Stimulated activated naive CD4-positive, alpha-beta T cell (primary cell): ENCODE results near the gene AHNAK.
"Not testable (repeated sequence)": the region's sequence is repeated elsewhere in the genome, so short reads cannot be mapped to it uniquely, and the experiment has no call there.

Source experiments
- DNase-seq, 6 experiments: peaks; one replicate each; lab custom pipeline; 2025; lab: John Stamatoyannopoulos, UW

The AHNAK gene, protein sequence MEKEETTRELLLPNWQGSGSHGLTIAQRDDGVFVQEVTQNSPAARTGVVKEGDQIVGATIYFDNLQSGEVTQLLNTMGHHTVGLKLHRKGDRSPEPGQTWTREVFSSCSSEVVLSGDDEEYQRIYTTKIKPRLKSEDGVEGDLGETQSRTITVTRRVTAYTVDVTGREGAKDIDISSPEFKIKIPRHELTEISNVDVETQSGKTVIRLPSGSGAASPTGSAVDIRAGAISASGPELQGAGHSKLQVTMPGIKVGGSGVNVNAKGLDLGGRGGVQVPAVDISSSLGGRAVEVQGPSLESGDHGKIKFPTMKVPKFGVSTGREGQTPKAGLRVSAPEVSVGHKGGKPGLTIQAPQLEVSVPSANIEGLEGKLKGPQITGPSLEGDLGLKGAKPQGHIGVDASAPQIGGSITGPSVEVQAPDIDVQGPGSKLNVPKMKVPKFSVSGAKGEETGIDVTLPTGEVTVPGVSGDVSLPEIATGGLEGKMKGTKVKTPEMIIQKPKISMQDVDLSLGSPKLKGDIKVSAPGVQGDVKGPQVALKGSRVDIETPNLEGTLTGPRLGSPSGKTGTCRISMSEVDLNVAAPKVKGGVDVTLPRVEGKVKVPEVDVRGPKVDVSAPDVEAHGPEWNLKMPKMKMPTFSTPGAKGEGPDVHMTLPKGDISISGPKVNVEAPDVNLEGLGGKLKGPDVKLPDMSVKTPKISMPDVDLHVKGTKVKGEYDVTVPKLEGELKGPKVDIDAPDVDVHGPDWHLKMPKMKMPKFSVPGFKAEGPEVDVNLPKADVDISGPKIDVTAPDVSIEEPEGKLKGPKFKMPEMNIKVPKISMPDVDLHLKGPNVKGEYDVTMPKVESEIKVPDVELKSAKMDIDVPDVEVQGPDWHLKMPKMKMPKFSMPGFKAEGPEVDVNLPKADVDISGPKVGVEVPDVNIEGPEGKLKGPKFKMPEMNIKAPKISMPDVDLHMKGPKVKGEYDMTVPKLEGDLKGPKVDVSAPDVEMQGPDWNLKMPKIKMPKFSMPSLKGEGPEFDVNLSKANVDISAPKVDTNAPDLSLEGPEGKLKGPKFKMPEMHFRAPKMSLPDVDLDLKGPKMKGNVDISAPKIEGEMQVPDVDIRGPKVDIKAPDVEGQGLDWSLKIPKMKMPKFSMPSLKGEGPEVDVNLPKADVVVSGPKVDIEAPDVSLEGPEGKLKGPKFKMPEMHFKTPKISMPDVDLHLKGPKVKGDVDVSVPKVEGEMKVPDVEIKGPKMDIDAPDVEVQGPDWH (N-terminal part only)

DNA sequence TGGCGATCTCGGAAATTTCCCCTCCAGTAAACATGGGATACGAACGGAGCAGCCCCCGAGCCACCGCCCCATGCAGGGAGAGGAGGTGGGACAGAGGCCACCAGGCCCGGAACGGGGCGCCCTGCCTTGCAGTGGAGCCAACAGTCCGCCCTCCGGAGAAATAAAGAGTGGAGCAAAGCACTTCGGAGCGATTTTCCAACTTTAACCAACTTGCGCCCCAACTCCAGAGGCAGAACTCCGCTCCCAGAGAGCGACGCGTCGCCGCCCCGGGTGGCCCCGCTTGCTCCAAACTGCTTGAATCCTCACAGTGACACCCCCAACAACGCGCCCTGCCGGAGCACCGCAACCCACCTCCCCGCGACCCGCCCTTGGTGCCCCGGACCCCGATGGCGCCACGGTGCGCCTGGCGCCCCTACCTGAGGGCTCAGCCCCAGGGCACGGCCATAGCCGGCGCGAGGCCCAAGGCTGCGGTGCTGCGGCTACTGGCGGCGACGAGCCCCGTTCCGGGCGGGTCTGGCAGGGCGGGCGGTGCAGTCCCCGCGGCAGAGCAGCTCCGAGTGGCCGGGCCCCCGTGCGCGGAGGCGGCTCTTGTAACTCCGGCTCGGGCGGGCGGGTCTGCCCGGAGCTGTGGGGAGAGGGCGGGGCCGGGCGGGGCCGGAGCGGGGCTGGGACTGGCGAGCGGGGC is at the start of gene AHNAK:
Gene AHNAK (minus strand): TSS at position 563 of the 685 bp plus-strand sequence. CDS start 10,708 bp downstream, outside the sequence.
- DNase-seq = peak in 5 of 6 experiments; percentile 50 to 65 (median 61)

DNA sequence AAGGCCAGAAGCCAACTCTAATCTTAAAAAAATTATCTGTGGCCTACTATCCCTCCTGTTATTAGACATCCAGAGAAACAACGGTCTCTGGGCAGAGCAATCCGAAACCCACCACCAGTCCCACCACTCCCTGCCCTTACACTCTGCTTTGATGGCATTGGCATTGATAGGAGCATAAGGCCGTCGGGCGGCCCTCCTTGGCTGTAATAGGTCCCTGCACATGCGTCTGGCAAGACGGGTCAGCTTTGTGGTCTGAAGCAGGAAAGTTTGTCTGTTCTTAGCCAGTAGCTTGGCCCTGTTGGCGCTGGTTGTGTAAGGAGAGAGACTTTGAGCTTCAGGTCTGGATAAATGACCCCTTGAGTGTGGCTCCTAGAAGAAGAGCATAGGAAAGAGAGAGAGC is 48.5 kb upstream of the AHNAK start:
- no peak for DNase-seq

DNA sequence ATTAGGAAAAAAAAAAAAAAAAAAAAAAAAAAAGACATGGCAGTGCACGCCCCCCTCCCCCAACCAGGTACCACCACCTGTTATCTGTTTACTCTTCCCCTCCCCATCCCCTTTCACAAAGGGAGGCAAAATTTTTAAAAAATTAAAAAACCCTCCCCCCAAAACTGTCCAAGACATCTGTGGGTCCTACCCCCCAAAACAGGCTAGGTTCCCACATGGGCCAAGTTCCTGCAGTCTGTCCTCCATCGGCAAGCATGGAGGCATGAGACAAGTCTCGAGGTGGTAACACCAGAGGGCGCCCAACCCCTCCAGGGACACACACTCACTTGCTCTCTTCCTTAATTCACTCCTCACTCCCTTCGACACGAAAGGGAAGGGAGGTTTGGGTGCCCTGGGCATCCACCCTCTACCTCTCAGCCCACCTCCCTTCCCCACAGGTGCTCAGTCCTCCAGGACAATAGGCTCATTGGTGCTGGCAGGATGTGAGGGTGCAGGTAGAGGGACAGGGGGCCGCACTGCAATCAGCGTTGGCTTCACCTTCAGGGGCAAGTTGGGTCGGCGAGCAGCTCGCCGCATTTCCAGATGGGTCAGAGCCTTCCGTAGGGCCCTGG is 46.9 kb upstream of the AHNAK start:
- DNase-seq = peak; percentile 52 to 76 (median 65)

DNA sequence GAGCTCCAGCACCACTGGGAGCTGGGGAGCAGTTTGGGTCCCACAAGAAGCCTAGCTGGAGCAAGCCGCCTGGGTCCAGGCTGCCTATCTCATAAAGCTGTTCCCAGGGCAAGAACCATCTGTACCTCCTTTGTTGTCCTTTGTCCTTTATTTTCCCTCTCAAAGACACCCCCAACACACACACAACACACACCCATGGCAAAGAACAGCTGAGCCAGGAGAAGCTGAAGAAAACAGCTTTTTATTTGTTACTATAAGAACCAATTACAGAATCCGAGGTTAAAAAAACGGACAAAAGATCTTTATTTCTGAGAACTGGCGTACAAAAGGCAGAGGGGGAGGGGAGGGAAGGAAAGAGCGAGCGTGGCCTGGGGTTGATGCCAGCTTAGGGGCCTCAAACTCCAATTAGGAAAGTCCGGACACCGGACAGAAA is 46.4 kb upstream of the AHNAK start:
- DNase-seq = no peak

DNA sequence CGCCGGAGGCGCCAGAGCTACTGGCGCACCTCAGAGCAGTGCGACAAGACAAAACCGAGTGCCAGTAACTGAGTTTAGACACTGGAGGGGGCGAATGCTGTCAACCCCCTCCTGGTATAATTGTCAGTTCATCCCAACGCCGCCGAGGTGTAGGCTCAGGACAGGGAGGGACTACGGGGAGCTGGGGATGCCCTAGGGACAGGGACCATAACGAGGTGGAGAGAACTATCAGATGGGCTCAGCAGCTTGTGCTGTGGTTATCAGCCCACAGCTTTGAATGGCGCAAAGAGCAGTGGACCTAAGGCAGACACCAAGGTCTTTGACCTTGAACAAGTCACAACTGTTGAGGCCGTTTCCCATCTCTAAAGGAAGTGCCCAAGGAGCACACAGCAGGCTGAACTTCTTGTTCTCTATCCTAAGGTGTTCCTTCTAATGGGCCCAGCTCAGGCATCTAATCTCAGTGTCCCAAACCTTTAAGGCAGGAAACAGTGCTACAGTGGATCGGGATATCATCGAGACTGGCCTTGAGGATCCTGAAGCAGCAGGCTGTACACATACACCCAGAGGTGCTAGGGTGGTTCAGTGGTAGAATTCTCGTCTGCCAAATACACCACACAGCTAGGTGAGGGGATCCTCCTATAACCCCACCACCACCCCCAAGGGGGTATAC is 45.7 kb upstream of the AHNAK start:
- no peak for DNase-seq

DNA sequence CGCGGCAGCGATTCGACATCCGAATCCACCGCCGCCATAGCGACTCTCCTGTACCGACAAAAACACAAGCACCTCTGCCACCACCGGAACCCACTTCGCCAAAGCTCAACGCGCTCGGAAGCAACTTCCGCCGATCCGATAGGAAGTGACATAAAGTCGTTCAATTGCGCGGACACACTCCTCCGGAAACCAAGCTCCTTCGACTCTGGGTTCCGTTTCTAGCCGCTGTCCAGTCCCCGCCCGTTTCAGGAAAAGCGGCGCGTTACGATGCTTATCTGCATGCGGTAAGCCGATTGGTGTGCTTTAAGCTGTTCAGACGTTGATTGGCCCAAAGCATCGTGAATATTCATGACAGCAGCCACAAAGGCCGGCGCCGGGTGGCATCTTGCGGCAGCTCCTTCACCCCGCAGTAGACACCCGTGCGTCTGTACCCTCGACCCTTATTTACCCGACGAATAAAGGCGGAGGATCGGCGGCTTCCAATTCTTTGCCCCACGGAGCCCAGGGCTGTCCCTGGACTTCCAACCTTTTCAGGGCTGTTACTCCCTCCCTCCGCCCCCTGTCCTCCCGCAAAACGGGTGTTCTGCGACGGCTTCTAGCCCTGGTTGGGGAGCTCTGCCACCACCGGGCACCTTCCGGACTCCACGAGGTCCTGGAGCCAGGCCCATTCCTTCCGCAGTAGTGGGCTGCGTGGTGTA is 45.0 kb upstream of the AHNAK start, which contains the start of gene TUT1:
Gene TUT1 (minus strand): TSS at position 76 of the 698 bp plus-strand sequence. CDS start 38 bp downstream, at position 38.
- peak; percentile 90 to 98 (median 96) for DNase-seq

DNA sequence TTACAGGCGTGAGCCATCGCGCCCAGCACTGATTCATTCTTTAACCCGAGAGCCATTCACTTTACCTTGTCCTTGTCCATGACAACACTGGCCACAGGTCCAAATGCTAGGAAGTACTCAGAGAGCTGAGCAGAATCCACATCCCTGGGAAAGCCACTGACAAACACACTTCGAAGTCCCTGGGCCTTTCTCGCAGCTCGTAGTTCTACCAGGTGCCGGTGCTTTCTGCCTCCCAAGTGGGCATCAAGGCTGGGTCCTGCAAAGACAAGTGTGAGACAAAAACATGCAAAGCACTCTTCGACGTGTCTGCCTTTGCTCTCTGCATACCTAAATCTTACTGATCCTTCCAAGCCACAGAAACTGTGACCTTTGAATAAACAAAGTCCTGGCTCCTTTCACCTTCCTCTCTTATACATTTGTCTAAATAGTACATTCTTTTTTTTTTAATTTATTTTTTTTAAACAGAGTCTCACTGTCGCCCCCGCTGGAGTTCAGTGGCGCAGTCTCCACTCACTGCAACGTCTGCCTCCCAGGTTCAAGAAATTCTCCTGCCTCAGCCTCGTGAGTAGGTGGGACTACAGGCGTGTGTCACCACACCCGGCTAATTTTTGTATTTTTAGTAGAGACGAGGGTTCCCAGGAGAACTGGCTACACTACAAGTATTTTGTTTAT is 42.5 kb upstream of the AHNAK start:
- DNase-seq = no peak

DNA sequence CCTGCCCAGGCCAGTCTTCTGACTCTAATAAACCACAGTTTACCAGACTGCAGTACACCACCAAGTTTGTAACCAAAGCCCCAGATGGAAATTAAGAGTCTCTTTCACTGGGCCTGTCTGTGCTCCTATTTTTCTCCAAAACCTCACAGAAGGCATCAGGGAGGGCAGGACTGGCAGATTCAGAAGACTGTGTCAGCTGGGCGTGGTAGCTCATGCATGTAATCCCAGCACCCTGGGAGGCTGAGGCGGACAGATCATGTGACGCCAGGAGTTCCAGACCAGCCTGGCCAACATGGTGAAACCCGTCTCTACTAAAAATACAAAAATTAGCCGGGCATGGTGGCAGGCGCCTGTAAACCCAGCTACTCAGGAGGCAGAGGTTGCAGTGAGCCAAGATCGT is 38.8 kb upstream of the AHNAK start:
- DNase-seq = not testable (repeated sequence)

DNA sequence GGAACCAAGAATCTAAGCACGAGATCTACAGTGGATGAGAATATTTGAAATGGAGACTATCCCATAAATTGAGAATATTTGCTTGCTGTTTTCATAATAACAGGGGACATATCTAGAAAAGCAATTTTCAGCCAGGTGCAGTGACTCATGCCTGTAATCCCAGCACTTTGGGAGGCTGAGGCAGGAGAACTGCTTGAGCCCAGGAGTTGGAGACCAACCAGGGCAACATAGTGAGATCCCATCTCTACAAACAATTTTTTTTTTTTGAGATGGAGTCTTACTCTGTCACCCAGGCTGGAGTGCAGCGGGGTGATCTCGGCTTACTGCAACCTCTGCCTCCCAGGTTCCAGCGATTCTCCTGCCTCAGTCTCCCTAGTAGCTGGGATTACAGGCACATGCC is 35.1 kb upstream of the AHNAK start:
- not testable (repeated sequence) for DNase-seq

DNA sequence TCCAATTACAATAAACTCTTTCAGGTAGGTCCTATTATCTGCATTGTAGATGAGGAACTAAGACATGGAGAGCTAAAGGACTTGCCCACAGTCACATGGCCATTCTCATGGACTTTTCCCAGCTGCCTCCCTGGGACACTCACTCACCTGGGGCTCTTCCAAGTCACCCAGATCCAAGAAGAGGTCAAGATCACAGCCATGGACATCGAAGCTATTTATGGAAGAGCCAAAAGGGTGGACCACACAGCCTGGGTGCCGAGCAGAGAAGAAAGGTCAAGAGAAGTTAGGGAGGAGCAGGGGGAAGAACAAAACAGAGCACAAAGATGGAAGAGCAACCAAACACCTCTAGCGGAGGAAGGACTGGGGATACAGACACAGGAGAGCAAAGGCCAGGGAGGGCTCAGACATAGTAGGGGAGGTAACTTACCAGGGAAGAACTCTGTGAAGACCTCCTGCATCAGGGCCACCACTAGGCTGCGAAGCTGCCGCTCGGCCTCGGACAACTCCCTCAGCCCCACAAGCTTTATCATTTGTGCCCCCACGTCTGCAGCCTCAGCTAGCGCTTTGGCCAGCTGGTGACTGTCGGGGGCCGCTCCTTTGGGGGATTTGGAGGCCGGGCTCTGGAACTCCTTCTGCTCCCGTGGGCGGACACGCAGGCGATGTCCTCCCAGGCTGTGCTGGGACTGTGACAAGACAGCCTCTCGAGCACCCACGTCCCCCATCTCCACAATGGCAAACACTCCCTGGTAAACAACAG is 34.5 kb upstream of the AHNAK start:
- DNase-seq = no peak

DNA sequence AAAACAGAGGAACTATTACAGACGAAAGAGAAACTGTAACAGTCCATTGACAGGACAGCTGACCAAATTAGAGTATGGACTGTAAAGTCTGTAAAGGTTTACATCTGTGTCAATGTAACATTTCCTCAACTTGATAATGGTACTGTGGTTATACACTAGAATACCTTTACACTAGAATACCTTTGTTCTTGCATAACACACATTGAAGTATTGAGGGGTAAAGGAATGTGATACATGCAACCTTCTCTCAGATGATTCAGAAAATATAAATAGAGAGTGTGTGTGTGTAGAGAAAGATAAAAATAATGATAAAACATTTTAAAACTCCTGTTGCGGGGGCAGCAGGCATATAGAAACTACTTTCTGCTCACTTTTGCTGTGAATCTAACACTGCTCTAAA is 32.6 kb upstream of the AHNAK start:
- DNase-seq = no peak

DNA sequence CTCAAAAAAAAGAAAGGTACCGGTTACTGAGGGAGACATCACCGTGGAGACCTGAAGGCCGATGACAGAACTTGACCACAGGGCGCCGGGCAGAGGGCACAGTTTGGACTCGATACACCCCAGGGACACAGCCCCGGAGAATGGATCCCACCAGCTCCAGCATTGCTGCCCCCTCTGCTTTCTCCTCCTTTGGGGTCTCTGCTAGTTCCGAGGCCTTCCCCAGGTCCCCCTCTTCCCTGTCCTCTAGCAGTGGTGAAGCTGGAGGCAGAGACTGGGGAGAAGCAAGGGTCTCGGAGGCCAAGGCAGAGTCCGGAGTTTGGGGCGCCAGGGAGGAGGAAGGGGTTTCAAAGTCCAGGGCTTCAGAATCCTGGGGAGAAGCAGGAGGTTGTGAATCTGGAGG is 31.9 kb upstream of the AHNAK start:
- DNase-seq = no peak

DNA sequence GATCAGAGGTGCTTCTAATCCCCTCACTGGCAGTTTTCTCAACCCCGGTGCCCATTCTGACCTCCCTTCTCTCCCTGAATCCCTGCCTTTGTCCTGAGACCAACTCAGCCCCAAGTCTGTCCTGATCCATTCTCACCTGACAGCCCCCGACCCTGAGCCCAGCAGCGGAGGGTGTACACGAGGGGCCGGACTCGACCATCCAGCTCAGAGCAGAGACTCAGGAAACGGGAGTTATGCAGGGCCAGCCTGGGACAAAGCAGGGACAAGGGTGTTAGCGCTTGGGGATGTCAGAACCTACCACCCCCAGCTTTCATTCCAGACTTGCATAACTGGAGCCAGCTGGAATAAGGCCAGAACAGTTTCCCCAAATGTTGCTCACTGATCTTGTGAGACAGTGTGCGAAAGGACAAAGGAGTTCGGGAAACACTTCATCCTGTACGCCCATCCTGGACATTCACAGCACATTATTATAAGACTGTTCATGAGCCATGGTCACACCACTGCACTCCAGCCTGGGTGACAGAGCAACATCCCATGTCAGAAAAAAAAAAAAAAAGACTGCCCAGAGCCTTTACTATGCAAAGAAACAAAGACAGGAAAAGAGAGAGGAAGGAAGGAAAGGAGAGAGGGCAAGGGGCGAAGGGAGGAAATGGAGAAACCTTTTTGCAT is 30.6 kb upstream of the AHNAK start:
- no peak for DNase-seq

DNA sequence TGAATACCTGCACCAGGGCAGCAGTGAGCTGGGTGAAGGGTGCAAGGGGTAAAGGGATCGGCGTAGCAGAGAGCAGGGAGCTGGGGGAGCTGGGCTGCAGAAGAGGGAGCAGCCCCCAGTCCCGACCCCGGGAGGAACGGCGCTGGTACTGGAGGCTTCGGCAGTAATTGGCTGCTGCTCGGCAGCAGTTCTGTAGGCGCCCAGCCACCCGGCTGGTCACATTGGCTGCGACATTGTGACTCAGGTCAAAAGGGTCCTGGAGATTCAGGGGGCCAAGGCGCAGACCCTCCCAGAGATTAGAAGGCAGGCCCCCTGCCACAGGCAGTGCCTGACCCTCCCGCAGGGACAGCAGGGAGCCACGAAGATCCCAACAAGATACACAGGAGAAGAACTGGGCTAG is 29.2 kb upstream of the AHNAK start:
- no peak for DNase-seq

DNA sequence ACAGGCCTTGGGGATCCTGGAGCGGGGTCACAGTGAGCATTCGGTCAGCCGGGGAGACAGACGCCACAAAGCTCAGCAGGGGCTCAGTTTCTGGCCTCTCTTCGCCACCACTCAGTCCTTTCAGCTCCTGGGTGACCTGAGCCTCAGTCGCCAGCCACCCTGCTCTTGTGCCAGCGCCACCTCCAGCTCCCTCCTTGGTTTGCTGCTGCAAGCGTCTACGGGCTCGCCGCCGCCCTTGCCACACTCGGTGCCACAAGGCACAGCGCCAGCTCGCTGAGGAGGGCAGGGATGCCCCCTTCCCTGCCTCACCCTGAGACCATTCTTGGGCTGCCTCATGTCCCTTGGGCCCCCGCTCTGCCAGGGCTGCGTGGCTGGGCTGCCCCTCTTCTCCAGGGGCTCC is 28.6 kb upstream of the AHNAK start:
- DNase-seq = no peak

DNA sequence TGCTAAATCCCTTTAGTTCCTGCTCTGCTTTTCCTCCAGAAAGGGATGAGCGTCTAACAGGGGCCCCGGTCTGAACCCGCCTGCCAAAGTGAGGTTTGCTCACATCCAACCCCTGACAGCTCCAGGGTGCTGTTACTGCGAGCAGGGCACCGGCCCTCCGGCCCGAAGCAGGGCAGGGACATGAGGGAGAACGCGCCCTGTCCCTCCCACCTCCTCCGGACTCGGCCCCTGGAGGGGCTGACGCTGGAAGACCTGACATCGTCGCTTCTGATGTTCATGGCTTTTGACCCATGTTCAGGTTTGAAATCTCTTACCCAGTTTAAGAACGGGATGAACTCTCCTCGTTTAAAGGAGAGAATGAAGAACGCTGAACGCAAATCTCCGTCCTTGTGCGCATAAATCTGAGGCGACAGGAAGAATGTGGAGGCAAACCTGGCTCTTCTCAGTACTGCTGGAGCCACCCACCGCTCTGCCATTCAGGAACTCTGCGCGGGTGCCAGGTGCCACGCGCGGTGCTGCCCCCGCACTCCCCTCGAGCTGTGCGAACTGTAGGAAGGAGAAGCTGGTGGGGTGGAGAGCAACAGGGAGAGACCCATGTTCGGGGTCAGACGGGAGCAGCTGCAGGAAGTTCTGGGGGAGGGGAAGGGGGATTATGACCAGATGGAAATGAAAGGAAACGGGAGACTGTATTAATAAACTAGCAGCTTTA is 27.9 kb upstream of the AHNAK start:
- DNase-seq = peak in 3 of 6 experiments; percentile 34 to 46 (median 42)
